Kidney (tissue), 14 donors: ENCODE results near the gene CBX2. TPM values are rescaled to one million over a fixed set of nuclear protein-coding genes. Genes with fewer than 3 reads are reported as not detected.
A peak's percentile ranks its signal among the peaks of the same experiment; 100 is the strongest.

Experiments
- DNase-seq, 5 donors: peaks; one replicate each; pipeline ENCODE4 v3.0.0-alpha.2; 2013 to 2020
- FAIRE-seq: peaks from 2 replicates; lab custom pipeline; 2012; peaks lifted over from hg19 to GRCh38; lab: Jason Lieb, UNC
- H3K27ac ChIP-seq, 2 donors: one replicate each; pipeline ENCODE4 v1.7.0; 2013; ENCODE audit warnings: low read depth in 2 of 2, low read length in 2 of 2, inconsistent platforms in 1 of 2
- H3K27me3 ChIP-seq: one replicate; pipeline ENCODE4 v1.7.1; 2013; ENCODE audit warnings: low read length, inconsistent platforms; ENCODE audit not compliant: control insufficient read depth, insufficient read depth
- H3K36me3 ChIP-seq, 3 donors: one replicate each; pipeline versions ENCODE4 v1.7.0 to v1.7.1; 2013; ENCODE audit warnings: low read length in 3 of 3, control low read depth in 1 of 3, inconsistent platforms in 1 of 3; ENCODE audit not compliant: insufficient read depth in 3 of 3, control insufficient read depth in 2 of 3
- H3K4me1 ChIP-seq, 3 donors: one replicate each; pipeline versions ENCODE4 v1.7.0 to v1.7.1; 2013; ENCODE audit warnings: low read length in 3 of 3, inconsistent platforms in 1 of 3, low read depth in 1 of 3; ENCODE audit not compliant: control insufficient read depth in 2 of 3, insufficient read depth in 2 of 3
- H3K4me3 ChIP-seq, 3 donors: one replicate each; pipeline versions ENCODE4 v1.7.0 to v1.8.1; 2013; ENCODE audit warnings: low read length in 3 of 3, control low read depth in 1 of 3, inconsistent platforms in 1 of 3
- H3K9ac ChIP-seq, 3 donors: one replicate each; pipeline versions ENCODE4 v1.7.0 to v1.7.1; 2013; ENCODE audit warnings: low read length in 3 of 3, control low read depth in 1 of 3, inconsistent platforms in 1 of 3
- H3K9me3 ChIP-seq, 3 donors: one replicate each; pipeline versions ENCODE4 v1.7.0 to v1.7.1; 2013; ENCODE audit warnings: low read length in 3 of 3, control low read depth in 1 of 3, inconsistent platforms in 1 of 3; ENCODE audit not compliant: control insufficient read depth in 2 of 3, insufficient read depth in 1 of 3
- intact Hi-C: fragments of 100-400 bp; cut with DNase I; formaldehyde crosslinking; loops from one replicate; pipeline ENCODE4 v1.11.1; 2022
- polyA plus RNA-seq: library from polyadenylated mRNA; stranded (reverse); fragments of 350-450 nt; fragmentation: Illumina TruSeq; extraction: RNeasy Lipid Tissue Mini Kit (QIAGEN cat#74804); gene quantifications from one replicate; pipeline ENCODE4 v1.2.3, GENCODE V29; 2014; ENCODE audit warnings: low read depth, low replicate concordance; ENCODE audit not compliant: insufficient read depth
- total RNA-seq: library from RNA; stranded (reverse); fragmentation: NEBNext Ultra II Directional; extraction: Animal tissue kit (Norgen Biotek cat#: 25700); gene quantifications from one replicate; pipeline ENCODE4 v1.2.1, GENCODE V29; 2021
- TF ChIP-seq, protein P1 (sequence below): IDR thresholded peaks from 3 replicates; pipeline ENCODE4 v1.5.1; 2012; ENCODE audit warnings: mild to moderate bottlenecking, moderate library complexity, borderline replicate concordance; ENCODE audit not compliant: insufficient read depth; ENCODE audit errors: extremely low read depth
- donor health status: control.
- donor health status: control.
- donor health status: control.
- donor health status: control.
- donor health status: control.
- donor health status: DM: yes; HTN: yes; CAD: no.
- donor health status: Normal renal cell carcinoma (clear cell type).

Gene CBX2
- total and polyA plus RNA-seq, 2 donors from 2014 or later: 2.2 to 3.5 TPM

DNA sequence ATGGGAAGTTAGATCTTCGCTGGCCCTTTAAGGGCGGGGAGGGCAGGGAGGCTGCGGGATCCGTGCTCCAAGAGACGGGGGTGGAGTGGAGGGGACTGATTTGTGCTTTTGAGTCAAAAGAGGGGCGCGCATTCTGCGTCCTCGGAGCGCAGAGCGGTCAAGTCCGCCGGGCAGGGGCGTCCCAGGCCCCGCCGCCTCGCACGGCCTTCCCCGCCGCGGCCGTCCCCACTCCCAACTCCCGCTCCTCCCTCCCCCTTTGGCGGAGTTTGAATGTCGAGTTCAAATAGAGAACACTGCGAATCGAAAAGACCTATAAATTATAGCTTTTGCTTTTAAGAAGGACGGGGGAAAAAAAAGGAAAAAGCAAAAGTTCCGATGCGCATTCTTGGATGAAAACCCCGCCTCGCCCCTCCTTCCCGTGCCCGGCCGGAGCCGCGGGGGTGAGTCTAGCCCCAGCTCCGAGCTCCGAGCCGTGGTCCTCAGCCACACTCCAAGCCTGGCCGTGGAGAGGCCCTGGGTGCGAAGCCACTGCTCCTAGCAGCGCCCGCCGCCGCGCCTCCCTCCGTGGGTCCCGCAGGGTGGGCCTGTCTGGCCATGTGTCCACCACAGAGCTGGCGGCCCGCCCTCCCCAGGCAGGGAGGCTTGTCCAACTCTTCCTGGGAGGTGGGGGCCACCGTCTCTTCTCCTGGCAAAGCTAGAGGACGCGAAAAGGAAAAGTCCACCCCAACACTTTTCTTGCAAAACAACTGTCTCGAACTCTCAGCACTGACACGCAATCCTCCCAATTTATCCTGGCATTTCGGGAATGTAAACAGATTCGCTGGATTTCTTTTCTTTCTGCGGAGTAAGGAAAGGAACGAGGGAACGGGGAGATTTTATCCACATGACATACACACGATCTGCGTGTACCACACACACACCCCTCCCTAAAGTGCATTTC lies 15.3 kb downstream of the CBX2 start:
- Histone ChIP-seq H3K9me3 (no peaks in the 10 kb centered on the region), H3K36me3 (peaks cover 0 to 2% (median 0%) of the 10 kb centered on the region in 3 donors), H3K4me3 (peak overlapping the region in 1 of 3 donors; percentile 6), H3K27me3 (peaks cover 29% of the 10 kb centered on the region), H3K9ac (no peak overlapping the region), H3K4me1 (peaks cover under 1 to 10% (median 2%) of the 10 kb centered on the region in 3 donors), H3K27ac (no peak overlapping the region)
- intact Hi-C loops: no loop called here
- FAIRE-seq (no peak), DNase-seq (peak; percentile 60 to 89 (median 75))
- TF ChIP-seq, protein P1, sequence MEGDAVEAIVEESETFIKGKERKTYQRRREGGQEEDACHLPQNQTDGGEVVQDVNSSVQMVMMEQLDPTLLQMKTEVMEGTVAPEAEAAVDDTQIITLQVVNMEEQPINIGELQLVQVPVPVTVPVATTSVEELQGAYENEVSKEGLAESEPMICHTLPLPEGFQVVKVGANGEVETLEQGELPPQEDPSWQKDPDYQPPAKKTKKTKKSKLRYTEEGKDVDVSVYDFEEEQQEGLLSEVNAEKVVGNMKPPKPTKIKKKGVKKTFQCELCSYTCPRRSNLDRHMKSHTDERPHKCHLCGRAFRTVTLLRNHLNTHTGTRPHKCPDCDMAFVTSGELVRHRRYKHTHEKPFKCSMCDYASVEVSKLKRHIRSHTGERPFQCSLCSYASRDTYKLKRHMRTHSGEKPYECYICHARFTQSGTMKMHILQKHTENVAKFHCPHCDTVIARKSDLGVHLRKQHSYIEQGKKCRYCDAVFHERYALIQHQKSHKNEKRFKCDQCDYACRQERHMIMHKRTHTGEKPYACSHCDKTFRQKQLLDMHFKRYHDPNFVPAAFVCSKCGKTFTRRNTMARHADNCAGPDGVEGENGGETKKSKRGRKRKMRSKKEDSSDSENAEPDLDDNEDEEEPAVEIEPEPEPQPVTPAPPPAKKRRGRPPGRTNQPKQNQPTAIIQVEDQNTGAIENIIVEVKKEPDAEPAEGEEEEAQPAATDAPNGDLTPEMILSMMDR: no peak

DNA sequence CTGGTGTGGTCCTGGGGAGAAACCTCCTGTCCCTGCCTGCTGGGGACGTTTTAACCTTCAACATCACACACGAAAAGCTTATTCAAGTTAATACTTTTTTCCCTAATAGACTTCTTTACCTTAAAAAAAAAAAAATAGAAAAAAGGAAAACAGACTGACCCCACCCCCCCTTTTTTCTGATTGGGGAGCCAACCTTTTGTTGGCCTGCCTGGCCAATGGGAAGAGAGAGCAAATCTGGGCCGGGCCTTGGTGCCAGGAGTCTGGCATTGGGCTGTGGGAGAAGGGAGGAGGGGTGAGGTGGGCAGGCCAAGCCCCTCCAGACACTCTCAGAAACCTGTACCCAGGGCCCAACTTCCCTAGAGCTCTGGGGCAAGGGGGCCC lies 16.0 kb downstream of the CBX2 start:
- Histone ChIP-seq H3K36me3 (peaks cover 0 to 2% (median 0%) of the 10 kb centered on the region in 3 donors), H3K9me3 (no peaks in the 10 kb centered on the region), H3K4me3 (peak overlapping the region in 1 of 3 donors; percentile 6), H3K9ac (no peak overlapping the region), H3K27ac (no peak overlapping the region), H3K27me3 (peaks cover 29% of the 10 kb centered on the region), H3K4me1 (peaks cover 2 to 13% (median 7%) of the 10 kb centered on the region in 3 donors)
- intact Hi-C loops: no loop called here
- DNase-seq (peak in 4 of 5 donors; percentile 53 to 79 (median 71)), FAIRE-seq (no peak)
- TF ChIP-seq, protein P1: no peak

DNA sequence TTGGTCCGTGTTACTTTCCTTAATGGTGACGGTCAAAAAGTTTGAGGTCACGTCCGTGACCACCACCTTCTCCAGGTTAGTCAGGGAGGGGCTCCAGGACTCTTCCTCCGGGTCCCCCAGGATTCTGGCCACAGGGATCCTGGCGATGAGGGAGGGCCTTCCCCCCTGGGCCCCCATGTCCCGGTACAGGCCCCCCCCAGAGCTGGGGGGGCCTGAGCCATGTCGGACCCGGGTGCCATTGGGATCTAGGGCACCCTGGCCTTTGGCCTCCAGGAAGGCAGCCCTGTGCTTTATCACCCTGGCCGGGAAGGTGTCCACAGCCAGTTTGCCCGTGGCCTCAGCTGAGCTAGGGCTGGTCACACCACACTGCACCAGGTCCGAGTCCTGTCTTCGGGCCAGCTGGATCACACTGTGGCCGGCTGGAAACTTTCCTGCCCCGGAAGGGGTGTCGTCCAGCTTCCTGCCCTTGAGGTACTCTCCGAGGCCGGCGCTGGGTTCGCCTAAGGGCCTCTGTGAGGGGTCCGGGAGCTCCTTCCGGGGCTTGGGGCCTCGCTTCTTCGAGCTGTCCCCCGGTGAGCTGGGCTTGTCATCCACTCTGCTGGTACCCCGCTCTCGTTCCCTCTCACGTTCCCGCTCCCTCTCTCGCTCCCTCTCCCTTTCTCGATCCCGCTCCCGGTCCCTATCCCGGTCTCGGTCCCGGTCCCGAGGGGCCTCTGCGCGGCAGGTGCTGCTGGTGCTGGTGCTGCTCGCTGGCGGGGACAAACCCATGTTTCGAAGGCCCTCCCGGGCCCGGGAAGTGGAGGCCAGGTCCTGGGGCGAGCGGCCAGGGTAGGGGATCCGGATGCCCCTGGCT lies 16.9 kb downstream of the CBX2 start:
- Histone ChIP-seq H3K27me3 (peaks cover 31% of the 10 kb centered on the region), H3K36me3 (peaks cover 0 to 2% (median 0%) of the 10 kb centered on the region in 3 donors), H3K4me1 (peaks cover 2 to 13% (median 7%) of the 10 kb centered on the region in 3 donors), H3K27ac (no peak overlapping the region), H3K4me3 (no peak overlapping the region), H3K9me3 (no peaks in the 10 kb centered on the region), H3K9ac (no peak overlapping the region)
- intact Hi-C loops: no loop called here
- TF ChIP-seq, protein P1: no peak
- DNase-seq: peak in 1 of 5 donors; percentile 83
- FAIRE-seq: no peak
